ENCODE data around the gene WIPF2. TPM values are rescaled to one million over a fixed set of nuclear protein-coding genes. Genes with fewer than 3 reads are reported as not detected.

Gene WIPF2
- total RNA-seq, 3 donors from 2014 or later (not counting 1 experiment from before 2014, with no cell fraction given): 43.2 to 47.4 (median 43.9) TPM

- Mint-ChIP-seq H3K36me3 (no peaks in the 10 kb centered on the region), H3K27me3 (ENCODE audit: low read depth in 2 of 2) (no peaks in the 10 kb centered on the region), H3K4me3 (no peak overlapping the region), H3K4me1 (peaks cover 39 to 50% of the 10 kb centered on the region in 2 donors), H3K27ac (peak overlapping the region; percentile 53 to 57), H3K9me3 (no peaks in the 10 kb centered on the region)
- Histone ChIP-seq H3K27ac (ENCODE audit: low read length) (no peak overlapping the region), H3K4me3 (ENCODE audit: low read length) (no peak overlapping the region), H3K36me3 (ENCODE audit: control insufficient read depth, insufficient read depth, low read length) (peaks cover 13% of the 10 kb centered on the region), H3K4me1 (ENCODE audit: control insufficient read depth, insufficient read depth, low read length) (peaks cover 3% of the 10 kb centered on the region), H3K27me3 (ENCODE audit: control insufficient read depth, insufficient read depth, low read length) (no peaks in the 10 kb centered on the region), H3K9me3 (ENCODE audit: control insufficient read depth, insufficient read depth, low read length) (no peaks in the 10 kb centered on the region)
- WGBS (ENCODE audit: insufficient coverage): no CpG with 5 or more reads among the region's 3 CpGs
- intact Hi-C loops (cut with micrococcal nuclease): no loop called here
- DNase-seq (no peak), ATAC-seq (no peak)
- TF ChIP-seq, protein P1, sequence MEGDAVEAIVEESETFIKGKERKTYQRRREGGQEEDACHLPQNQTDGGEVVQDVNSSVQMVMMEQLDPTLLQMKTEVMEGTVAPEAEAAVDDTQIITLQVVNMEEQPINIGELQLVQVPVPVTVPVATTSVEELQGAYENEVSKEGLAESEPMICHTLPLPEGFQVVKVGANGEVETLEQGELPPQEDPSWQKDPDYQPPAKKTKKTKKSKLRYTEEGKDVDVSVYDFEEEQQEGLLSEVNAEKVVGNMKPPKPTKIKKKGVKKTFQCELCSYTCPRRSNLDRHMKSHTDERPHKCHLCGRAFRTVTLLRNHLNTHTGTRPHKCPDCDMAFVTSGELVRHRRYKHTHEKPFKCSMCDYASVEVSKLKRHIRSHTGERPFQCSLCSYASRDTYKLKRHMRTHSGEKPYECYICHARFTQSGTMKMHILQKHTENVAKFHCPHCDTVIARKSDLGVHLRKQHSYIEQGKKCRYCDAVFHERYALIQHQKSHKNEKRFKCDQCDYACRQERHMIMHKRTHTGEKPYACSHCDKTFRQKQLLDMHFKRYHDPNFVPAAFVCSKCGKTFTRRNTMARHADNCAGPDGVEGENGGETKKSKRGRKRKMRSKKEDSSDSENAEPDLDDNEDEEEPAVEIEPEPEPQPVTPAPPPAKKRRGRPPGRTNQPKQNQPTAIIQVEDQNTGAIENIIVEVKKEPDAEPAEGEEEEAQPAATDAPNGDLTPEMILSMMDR (IDR thresholded peaks at IDR 0.05): no peak
Observed at GRCh38 chr17:40243761-40244160, 24.7 kb downstream of the WIPF2 start.

DNA sequence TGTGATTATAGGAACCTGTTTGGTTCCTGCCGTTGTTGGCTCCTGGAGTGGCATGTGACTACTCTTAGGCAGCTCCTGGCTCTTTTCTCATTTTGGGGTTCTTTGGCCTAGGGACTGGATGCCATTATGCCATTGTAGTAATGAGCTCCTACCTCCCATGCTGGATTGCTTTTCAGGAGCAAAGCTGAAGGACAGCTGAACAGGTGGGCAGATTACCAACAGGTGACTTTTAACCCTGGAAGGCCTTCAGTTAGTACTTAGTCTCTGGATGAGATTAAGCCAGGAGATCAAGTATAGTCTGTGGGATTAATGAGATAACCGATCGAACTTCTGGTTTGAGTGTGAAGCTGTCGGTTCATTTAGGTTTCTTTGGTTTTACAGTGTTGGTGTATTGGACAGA, 25.2 kb downstream of the WIPF2 start:
- no peak overlapping the region for H3K27ac ChIP-seq (ENCODE audit: low read length)
- no peaks in the 10 kb centered on the region for H3K27me3 ChIP-seq (ENCODE audit: control insufficient read depth, insufficient read depth, low read length)
- 82% methylated on average over 4 of the region's 4 CpGs for WGBS (ENCODE audit: insufficient coverage)
- Mint-ChIP-seq H3K36me3 (no peaks in the 10 kb centered on the region), H3K9me3 (no peaks in the 10 kb centered on the region), H3K27ac (peak overlapping the region; percentile 53 to 57), H3K4me3 (no peak overlapping the region), H3K27me3 (ENCODE audit: low read depth in 2 of 2) (no peaks in the 10 kb centered on the region), H3K4me1 (peaks cover 44 to 55% of the 10 kb centered on the region in 2 donors)
- DNase-seq: no peak
- ATAC-seq: no peak
- H3K4me1 ChIP-seq (ENCODE audit: control insufficient read depth, insufficient read depth, low read length): peaks cover 3% of the 10 kb centered on the region
- no peak overlapping the region for H3K4me3 ChIP-seq (ENCODE audit: low read length)
- peaks cover 13% of the 10 kb centered on the region for H3K36me3 ChIP-seq (ENCODE audit: control insufficient read depth, insufficient read depth, low read length)
- TF ChIP-seq, protein P1 (IDR thresholded peaks at IDR 0.05): no peak
- H3K9me3 ChIP-seq (ENCODE audit: control insufficient read depth, insufficient read depth, low read length): no peaks in the 10 kb centered on the region
- intact Hi-C loops (cut with micrococcal nuclease): no loop called here

GRCh38 chr17:40247926-40248495, 28.9 kb downstream of the WIPF2 start:
- H3K4me3 Mint-ChIP-seq: no peak overlapping the region
- Histone ChIP-seq H3K4me3 (ENCODE audit: low read length) (no peak overlapping the region), H3K27ac (ENCODE audit: low read length) (no peak overlapping the region), H3K4me1 (ENCODE audit: control insufficient read depth, insufficient read depth, low read length) (peaks cover 3% of the 10 kb centered on the region), H3K9me3 (ENCODE audit: control insufficient read depth, insufficient read depth, low read length) (no peaks in the 10 kb centered on the region), H3K27me3 (ENCODE audit: control insufficient read depth, insufficient read depth, low read length) (no peaks in the 10 kb centered on the region), H3K36me3 (ENCODE audit: control insufficient read depth, insufficient read depth, low read length) (peaks cover 10% of the 10 kb centered on the region)
- WGBS (ENCODE audit: insufficient coverage): 93% methylated on average over 7 of the region's 7 CpGs
- no peaks in the 10 kb centered on the region for H3K36me3 Mint-ChIP-seq
- no peak overlapping the region for H3K27ac Mint-ChIP-seq
- no peaks in the 10 kb centered on the region for H3K27me3 Mint-ChIP-seq (ENCODE audit: low read depth in 2 of 2)
- TF ChIP-seq, protein P1 (IDR thresholded peaks at IDR 0.05): no peak
- intact Hi-C loops (cut with micrococcal nuclease): no loop called here
- H3K9me3 Mint-ChIP-seq: no peaks in the 10 kb centered on the region
- ATAC-seq (no peak), DNase-seq (no peak)
- H3K4me1 Mint-ChIP-seq: peaks cover 29 to 32% of the 10 kb centered on the region in 2 donors

DNA sequence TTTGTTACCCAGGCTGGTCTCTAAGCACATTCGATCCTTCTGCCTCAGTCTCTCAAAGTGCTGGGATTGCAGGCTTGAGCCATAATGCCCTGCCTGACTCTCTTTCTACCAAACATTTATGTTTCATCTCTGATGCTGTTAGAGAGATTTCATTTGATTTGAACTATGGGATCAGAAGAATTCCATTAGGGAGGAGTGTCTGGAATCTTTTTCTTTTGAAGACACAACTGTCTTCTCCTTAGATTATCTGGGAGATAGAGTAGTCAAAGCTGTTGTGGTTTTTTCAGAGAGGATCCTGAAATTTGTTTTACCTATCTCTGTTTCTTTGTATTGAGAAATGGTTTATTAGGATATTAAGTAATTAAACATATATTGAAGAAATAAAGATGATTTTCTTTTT, 29.4 kb downstream of the WIPF2 start:
- Histone ChIP-seq H3K27ac (ENCODE audit: low read length) (no peak overlapping the region), H3K27me3 (ENCODE audit: control insufficient read depth, insufficient read depth, low read length) (no peaks in the 10 kb centered on the region), H3K4me1 (ENCODE audit: control insufficient read depth, insufficient read depth, low read length) (peaks cover 3% of the 10 kb centered on the region), H3K36me3 (ENCODE audit: control insufficient read depth, insufficient read depth, low read length) (peaks cover 10% of the 10 kb centered on the region), H3K9me3 (ENCODE audit: control insufficient read depth, insufficient read depth, low read length) (no peaks in the 10 kb centered on the region), H3K4me3 (ENCODE audit: low read length) (no peak overlapping the region)
- DNase-seq: no peak
- no peaks in the 10 kb centered on the region for H3K9me3 Mint-ChIP-seq
- TF ChIP-seq, protein P1 (IDR thresholded peaks at IDR 0.05): no peak
- peaks cover 28 to 32% of the 10 kb centered on the region in 2 donors for H3K4me1 Mint-ChIP-seq
- intact Hi-C loops (cut with micrococcal nuclease): no loop called here
- H3K4me3 Mint-ChIP-seq: no peak overlapping the region
- no peak overlapping the region for H3K27ac Mint-ChIP-seq
- H3K36me3 Mint-ChIP-seq: no peaks in the 10 kb centered on the region
- ATAC-seq: no peak
- H3K27me3 Mint-ChIP-seq (ENCODE audit: low read depth in 2 of 2): no peaks in the 10 kb centered on the region
- 100% methylated on average over 1 of the region's 1 CpG for WGBS (ENCODE audit: insufficient coverage)
